Transverse colon (tissue), 4 donors: Measurements from ENCODE around the gene RICTOR. TPM values are rescaled to one million over a fixed set of nuclear protein-coding genes. Genes with fewer than 3 reads are reported as not detected.

Experiments
- DNase-seq: peaks from one replicate; pipeline ENCODE4 v3.0.0-alpha.2; 2019
- H3K27ac ChIP-seq, 4 donors: fragments of 200-600 bp; sonication (generic); 2 replicates each; pipeline ENCODE4 v1.5.1; 2016 to 2018; ENCODE audit warnings: inconsistent platforms in 4 of 4
- H3K27me3 ChIP-seq: fragments of 200-600 bp; sonication (generic); 2 replicates; pipeline ENCODE4 v1.5.1; 2017; ENCODE audit warnings: inconsistent platforms
- H3K36me3 ChIP-seq, 4 donors: fragments of 200-600 bp; sonication (generic); 2 replicates each; pipeline ENCODE4 v1.5.1; 2017 to 2019; ENCODE audit warnings: inconsistent platforms in 4 of 4
- H3K4me1 ChIP-seq, 4 donors: fragments of 200-600 bp; sonication (generic); 2 replicates each; pipeline ENCODE4 v1.5.1; 2017 to 2020; ENCODE audit warnings: inconsistent platforms in 4 of 4
- H3K4me3 ChIP-seq, 4 donors: fragments of 200-600 bp; sonication (generic); 1 replicate in 1 of 4; 2 replicates in 3 of 4; pipeline versions ENCODE4 v1.5.1 to v1.6.1; 2017 to 2019; ENCODE audit warnings: inconsistent platforms in 4 of 4
- H3K9me3 ChIP-seq, 2 donors: fragments of 200-600 bp; sonication (generic); 2 replicates each; pipeline ENCODE4 v1.5.1; 2017 to 2019; ENCODE audit warnings: inconsistent platforms in 2 of 2
- EP300 ChIP-seq: sonication (generic); formaldehyde crosslinking; IDR thresholded peaks from one replicate; pipeline ENCODE4 v1.6.1; 2017; ENCODE audit warnings: antibody characterized with exemption, low read depth
- POLR2A ChIP-seq: fragments of 450-650 bp; IDR thresholded peaks from one replicate; pipeline ENCODE4 v1.6.1; 2016; ENCODE audit warnings: antibody characterized with exemption, mild to moderate bottlenecking, moderate library complexity
- POLR2AphosphoS5 ChIP-seq, 3 donors: sonication (generic); formaldehyde crosslinking; IDR thresholded peaks; one replicate each; pipeline ENCODE4 v1.6.1; 2016; ENCODE audit warnings: antibody characterized with exemption in 3 of 3
- WGBS, 2 donors: methylation state at CpG; one replicate each; pipeline ENCODE4 v1.1.5; 2018; ENCODE audit warnings: low coverage in 1 of 2; 5-methylcytosine and 5-hydroxymethylcytosine counted together
- in situ Hi-C, 4 donors: fragments of 200-750 bp; cut with MboI; loops; one replicate each; pipeline versions ENCODE4 v1.15.0 to v1.15.1; 2017; ENCODE audit warnings: low sequenced_read_pairs in 3 of 4, low pct_ligation_motif_present in 1 of 4, low pct_unique_long_range_greater_than_20kb in 1 of 4
- intact Hi-C: fragments of 100-400 bp; cut with DNase I; formaldehyde crosslinking; loops from one replicate; pipeline ENCODE4 v1.15.1; 2023; ENCODE audit warnings: low total_unique reads
- total RNA-seq, 4 donors: library from RNA; depleted of rRNA; stranded (reverse); fragments of >200 nt; gene quantifications; one replicate each; pipeline ENCODE4 v1.1.0, GENCODE V29; 2016
- TF ChIP-seq, protein P1 (sequence below), 5 experiments: fragments of 200-600 bp in 3 of 5; fragments of 450-650 bp in 2 of 5; sonication (generic) in 3 of 5; IDR thresholded peaks; 1 replicate in 2 of 5; 2 replicates in 3 of 5; pipeline ENCODE4 v1.5.1; 2016 to 2017; ENCODE audit warnings: antibody characterized with exemption in 5 of 5, inconsistent platforms in 3 of 5, mild to moderate bottlenecking in 2 of 5, moderate library complexity in 1 of 5

Gene RICTOR
- total RNA-seq, 4 donors from 2014 or later = 20.7 to 44.8 (median 25.8) TPM

DNA sequence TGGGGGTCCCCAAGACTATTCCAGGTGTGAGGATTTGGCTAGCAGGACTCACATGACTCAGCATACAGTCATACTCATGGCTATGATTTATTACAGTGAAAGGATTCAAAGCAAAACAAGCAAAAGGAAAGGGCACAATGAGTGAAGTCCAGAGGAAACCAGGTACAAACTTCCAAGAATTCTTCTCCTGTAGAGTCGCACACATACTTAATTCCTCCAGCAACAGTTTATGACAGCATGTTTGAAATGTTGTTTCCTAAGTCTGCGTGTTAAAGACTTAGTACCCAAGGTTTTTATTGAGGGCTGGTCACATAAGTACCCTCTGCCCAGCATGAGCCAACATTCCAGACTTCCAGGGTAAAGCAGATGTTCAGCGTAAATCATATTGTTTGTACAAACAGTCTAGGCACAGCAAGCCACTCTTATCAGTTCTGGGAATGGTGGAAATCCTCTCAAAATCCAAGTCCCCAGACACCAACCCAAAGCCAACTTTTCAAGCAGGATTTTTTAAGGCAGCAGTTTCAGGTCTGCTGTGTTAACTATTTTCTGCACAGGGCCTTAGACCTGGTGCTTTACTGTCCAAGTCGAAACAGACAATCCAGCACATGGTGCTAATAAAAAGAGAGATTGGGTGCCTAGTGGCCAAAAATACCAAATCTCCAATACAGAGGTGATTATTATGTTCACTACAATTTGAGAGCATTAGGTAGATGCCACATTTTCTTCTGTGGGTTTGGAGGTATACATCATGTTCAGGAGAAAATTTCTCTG, 18.6 kb upstream of the RICTOR start:
- TF ChIP-seq EP300 = no peak
- no peak for TF ChIP-seq POLR2A
- TF ChIP-seq, protein P1, sequence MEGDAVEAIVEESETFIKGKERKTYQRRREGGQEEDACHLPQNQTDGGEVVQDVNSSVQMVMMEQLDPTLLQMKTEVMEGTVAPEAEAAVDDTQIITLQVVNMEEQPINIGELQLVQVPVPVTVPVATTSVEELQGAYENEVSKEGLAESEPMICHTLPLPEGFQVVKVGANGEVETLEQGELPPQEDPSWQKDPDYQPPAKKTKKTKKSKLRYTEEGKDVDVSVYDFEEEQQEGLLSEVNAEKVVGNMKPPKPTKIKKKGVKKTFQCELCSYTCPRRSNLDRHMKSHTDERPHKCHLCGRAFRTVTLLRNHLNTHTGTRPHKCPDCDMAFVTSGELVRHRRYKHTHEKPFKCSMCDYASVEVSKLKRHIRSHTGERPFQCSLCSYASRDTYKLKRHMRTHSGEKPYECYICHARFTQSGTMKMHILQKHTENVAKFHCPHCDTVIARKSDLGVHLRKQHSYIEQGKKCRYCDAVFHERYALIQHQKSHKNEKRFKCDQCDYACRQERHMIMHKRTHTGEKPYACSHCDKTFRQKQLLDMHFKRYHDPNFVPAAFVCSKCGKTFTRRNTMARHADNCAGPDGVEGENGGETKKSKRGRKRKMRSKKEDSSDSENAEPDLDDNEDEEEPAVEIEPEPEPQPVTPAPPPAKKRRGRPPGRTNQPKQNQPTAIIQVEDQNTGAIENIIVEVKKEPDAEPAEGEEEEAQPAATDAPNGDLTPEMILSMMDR (IDR thresholded peaks at IDR 0.05) = no peak
- no peak for TF ChIP-seq POLR2AphosphoS5 (IDR thresholded peaks at IDR 0.05)
- Histone ChIP-seq H3K27ac (no peak overlapping the region), H3K36me3 (no peaks in the 10 kb centered on the region), H3K9me3 (no peaks in the 10 kb centered on the region), H3K4me3 (no peak overlapping the region), H3K4me1 (peaks cover 0 to 6% (median 0%) of the 10 kb centered on the region in 4 donors), H3K27me3 (no peaks in the 10 kb centered on the region)
- intact Hi-C loops (no loop called here), in situ Hi-C loops (no loop called here)
- no peak for DNase-seq
- WGBS, 2 donors = 53 to 55% methylated on average over 4 of the region's 4 CpGs

DNA sequence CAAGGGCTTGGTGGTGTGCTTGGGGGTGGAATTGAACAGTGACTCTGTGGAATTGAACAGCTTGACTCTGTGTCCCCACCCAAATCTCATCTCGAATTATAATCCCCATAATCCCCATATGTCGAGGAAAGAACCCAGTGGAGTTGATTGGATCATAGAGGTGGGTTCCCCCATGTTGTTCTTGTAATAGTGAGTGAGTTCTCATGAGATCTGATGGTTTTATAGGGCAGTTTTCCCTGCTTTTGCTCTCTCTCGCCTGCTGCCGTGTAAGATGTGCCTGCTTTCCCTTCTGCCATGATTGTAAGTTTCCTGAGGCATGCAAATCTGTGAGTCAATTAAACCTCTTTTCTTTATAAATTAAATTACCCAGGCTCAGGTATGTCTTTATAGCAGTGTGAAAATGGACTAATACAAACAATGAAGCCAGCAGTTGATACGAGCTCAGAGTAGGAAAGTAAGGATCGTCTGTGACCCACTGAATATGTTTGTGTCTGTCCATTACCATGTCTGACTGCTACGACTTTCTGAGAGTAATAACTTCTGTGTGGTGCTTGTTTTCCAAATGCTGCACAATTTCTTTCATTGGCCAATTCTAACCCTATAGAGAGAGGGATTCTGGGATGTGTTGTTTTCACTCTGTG, 17.9 kb upstream of the RICTOR start:
- in situ Hi-C loops = no loop called here
- 76 to 82% methylated on average over 4 to 7 of the region's 7 CpGs for WGBS, 2 donors

DNA sequence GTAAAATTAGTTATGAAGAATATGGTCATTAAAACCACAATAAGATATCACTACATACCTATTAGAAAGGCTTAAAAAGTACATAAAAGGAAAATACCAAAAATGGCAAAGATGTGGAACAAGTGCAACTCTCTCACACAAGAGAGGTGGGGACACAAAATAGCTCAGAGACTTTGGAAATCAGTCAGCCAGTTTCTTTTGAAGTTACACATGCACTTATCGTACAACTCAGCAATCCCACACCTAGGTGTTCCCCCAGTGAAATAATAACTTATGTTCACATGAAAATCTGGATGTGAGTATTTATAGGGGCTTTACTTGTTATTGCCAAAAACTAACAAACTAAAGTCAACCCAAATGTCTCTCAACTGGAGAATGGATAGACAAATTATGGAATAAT, 9.8 kb upstream of the RICTOR start:
- Histone ChIP-seq H3K4me1 (peaks cover 0 to 6% (median 1%) of the 10 kb centered on the region in 4 donors), H3K27ac (no peak overlapping the region), H3K27me3 (peaks cover 4% of the 10 kb centered on the region), H3K36me3 (no peaks in the 10 kb centered on the region), H3K4me3 (no peak overlapping the region), H3K9me3 (no peaks in the 10 kb centered on the region)
- TF ChIP-seq, protein P1 (IDR thresholded peaks at IDR 0.05) = no peak
- TF ChIP-seq EP300 (no peak), POLR2A (no peak), POLR2AphosphoS5 (IDR thresholded peaks at IDR 0.05) (no peak)
- WGBS, 2 donors = 59 to 82% methylated on average over 1 of the region's 1 CpG
- no peak for DNase-seq
- intact Hi-C loops (loop anchor here (10.0 kb wide), 1 partner anchor 79 kb away; no protein-coding TSS in a partner anchor), in situ Hi-C loops (loop anchor here in 2 of 4 donors (10.0 kb wide), 2 partner anchors 79 to 89 kb away; no protein-coding TSS in a partner anchor)

More for the DNA sequence above, 17.9 kb upstream of the RICTOR start:
- Histone ChIP-seq H3K36me3 (no peaks in the 10 kb centered on the region), H3K4me1 (peaks cover 0 to 6% (median 0%) of the 10 kb centered on the region in 4 donors), H3K9me3 (no peaks in the 10 kb centered on the region), H3K4me3 (no peak overlapping the region), H3K27me3 (no peaks in the 10 kb centered on the region), H3K27ac (no peak overlapping the region)
- intact Hi-C loops = no loop called here
- DNase-seq = no peak
- TF ChIP-seq POLR2A (no peak), EP300 (no peak), POLR2AphosphoS5 (IDR thresholded peaks at IDR 0.05) (no peak)
- TF ChIP-seq, protein P1 (IDR thresholded peaks at IDR 0.05) = no peak

DNA sequence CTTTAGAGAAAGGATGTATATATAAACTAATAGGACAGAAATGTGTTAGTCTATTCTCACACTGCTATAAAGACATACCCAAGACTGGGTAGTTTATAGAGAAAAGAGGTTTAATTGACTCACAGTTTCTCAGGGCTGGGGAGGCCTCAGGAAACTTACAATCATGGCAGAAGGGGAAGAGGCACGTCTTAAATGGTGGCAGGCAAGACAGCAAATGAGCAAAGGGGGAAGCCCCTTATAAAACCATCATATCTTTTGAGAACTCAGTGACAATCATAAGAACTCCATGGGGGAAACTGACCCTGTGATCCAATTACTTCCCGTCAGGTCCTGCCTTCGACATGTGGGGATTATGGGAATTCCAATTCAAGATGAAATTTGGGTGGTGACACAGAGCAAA, 8.8 kb upstream of the RICTOR start:
- H3K4me1 ChIP-seq = peaks cover 0 to 6% (median 1%) of the 10 kb centered on the region in 4 donors
- 73 to 87% methylated on average over 3 of the region's 3 CpGs for WGBS, 2 donors
- no peaks in the 10 kb centered on the region for H3K9me3 ChIP-seq
- TF ChIP-seq EP300 (no peak), POLR2A (no peak), POLR2AphosphoS5 (IDR thresholded peaks at IDR 0.05) (no peak)
- TF ChIP-seq, protein P1 (IDR thresholded peaks at IDR 0.05) = no peak
- no peak overlapping the region for H3K4me3 ChIP-seq
- no peak overlapping the region for H3K27ac ChIP-seq
- intact Hi-C loops (loop anchor here (10.0 kb wide), 1 partner anchor 78 kb away; no protein-coding TSS in a partner anchor), in situ Hi-C loops (loop anchor here in 2 of 4 donors (10.0 kb wide), 2 partner anchors 78 to 88 kb away; no protein-coding TSS in a partner anchor)
- H3K36me3 ChIP-seq = no peaks in the 10 kb centered on the region
- no peak for DNase-seq
- H3K27me3 ChIP-seq = peaks cover 4% of the 10 kb centered on the region
